Adrenal gland (tissue), 5 donors: ENCODE measurements around the gene FOXQ1.
"Not testable (repeated sequence)": the region's sequence is repeated elsewhere in the genome, so short reads cannot be mapped to it uniquely, and the experiment has no call there.

Experiments used
- POLR2A ChIP-seq, 2 donors: fragments of 450-650 bp; IDR thresholded peaks; one replicate each; pipeline ENCODE4 v1.6.1; 2017; ENCODE audit warnings: antibody characterized with exemption in 2 of 2, mild to moderate bottlenecking in 2 of 2, moderate library complexity in 1 of 2
- TF ChIP-seq, protein P1 (sequence below), 6 experiments: fragments of 450-650 bp in 4 of 6; fragments of 200-600 bp in 2 of 6; sonication (generic) in 1 of 6; IDR thresholded peaks; 1 replicate in 5 of 6; 2 replicates in 1 of 6; pipeline versions ENCODE4 v1.5.1 to v1.8.0; 2016 to 2021; ENCODE audit warnings: antibody characterized with exemption in 6 of 6, mild to moderate bottlenecking in 2 of 6, moderate library complexity in 1 of 6
- donor health status: DM: no; HTN: no; CAD: no.

GRCh38 chr6:1318584-1318983 is 6.7 kb downstream of the FOXQ1 start:
- TF ChIP-seq, protein P1, sequence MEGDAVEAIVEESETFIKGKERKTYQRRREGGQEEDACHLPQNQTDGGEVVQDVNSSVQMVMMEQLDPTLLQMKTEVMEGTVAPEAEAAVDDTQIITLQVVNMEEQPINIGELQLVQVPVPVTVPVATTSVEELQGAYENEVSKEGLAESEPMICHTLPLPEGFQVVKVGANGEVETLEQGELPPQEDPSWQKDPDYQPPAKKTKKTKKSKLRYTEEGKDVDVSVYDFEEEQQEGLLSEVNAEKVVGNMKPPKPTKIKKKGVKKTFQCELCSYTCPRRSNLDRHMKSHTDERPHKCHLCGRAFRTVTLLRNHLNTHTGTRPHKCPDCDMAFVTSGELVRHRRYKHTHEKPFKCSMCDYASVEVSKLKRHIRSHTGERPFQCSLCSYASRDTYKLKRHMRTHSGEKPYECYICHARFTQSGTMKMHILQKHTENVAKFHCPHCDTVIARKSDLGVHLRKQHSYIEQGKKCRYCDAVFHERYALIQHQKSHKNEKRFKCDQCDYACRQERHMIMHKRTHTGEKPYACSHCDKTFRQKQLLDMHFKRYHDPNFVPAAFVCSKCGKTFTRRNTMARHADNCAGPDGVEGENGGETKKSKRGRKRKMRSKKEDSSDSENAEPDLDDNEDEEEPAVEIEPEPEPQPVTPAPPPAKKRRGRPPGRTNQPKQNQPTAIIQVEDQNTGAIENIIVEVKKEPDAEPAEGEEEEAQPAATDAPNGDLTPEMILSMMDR (IDR thresholded peaks at IDR 0.05) = not testable (repeated sequence)
- TF ChIP-seq POLR2A (IDR thresholded peaks at IDR 0.05) = not testable (repeated sequence)
